ENCODE data around the gene PTPN18.
"Not testable (repeated sequence)": the region's sequence is repeated elsewhere in the genome, so short reads cannot be mapped to it uniquely, and the experiment has no call there.

The PTPN18 gene

DNA sequence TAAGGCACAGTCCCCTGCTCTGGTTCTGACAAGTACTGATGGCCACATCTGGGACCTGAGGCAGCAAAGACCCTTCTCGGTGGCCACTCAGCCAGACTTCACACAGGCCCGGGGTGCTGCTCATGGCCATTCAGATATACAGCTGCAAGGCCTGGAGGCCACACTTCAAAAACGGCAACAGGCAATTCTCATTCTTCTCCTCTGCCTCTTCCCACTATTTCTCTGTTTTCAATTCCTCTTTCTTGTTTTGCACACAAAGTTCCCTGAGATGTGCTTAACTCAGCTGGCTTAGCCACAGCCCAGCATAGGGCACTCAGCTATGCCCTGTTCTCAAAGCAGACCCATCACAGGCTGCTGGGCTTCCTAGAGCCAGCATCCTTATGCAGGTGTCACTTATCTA lies 29.9 kb downstream of the PTPN18 start:
- DNase-seq: no peak

DNA sequence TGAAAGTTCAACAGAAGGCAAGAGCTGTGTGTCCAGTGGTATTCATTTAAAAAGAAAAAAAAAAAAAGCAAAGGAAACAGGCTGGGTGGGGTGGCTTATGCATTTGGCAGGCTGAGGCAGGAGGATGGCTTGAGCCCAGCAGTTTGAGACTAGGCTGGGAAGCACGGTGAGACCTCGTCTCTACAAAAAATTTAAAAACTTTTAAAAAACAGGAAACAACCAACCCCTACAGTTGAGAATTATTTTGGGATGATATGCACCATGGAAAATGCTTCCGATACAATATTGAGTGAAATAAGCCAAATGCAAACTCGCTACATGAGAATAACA lies 31.2 kb downstream of the PTPN18 start:
- DNase-seq: no peak

DNA sequence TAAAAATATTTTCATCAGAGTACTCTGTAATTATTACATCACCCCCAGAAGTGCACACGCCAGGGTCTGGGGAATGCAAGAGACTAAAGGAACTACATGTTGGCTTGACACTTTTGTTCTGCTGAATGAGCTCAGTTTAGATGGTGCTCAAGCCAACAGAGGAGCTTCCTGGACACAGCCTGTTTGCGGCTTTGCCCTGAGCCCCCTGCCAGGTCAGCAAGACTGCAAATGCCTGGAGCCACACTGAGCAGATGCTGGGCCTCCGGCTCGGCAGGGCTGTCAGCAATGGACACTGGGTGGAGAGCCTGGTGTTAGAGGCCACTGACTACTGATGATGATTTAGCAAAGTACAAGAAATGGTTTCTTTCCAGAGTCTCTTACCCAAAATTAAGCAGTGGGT lies 31.9 kb downstream of the PTPN18 start:
- no peak for DNase-seq

DNA sequence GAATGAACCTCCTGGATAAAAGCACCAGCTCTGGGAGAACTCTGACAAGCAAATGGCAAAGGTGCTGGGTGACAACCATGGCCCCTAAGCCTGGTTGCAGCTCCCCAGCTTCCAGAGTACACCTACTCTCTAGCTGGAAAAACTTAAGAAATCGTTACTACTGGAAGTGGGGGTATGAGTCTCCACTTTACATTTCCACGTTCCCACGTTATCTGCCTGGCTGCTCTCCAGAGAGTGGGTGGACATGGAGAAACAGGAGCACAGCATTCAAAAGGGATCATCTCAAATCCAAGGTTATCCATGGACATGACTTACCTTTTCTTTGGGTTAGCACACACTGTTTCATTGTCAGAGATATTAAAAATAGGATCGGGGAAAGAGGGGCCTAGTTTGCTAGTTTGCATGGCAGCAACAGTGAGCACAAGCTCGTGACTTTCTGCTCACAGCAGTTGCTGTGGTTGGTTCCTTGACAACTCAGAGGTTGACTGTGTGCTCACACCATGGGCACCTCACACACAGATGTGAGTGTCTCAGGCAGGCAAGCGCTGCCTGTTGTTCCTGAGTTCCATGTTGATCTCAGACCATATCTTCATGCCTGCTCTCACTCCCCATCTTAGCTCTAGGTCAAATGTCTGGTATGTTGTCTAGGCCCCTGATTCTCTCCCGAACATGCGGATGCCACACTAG lies 32.5 kb downstream of the PTPN18 start:
- DNase-seq: no peak

DNA sequence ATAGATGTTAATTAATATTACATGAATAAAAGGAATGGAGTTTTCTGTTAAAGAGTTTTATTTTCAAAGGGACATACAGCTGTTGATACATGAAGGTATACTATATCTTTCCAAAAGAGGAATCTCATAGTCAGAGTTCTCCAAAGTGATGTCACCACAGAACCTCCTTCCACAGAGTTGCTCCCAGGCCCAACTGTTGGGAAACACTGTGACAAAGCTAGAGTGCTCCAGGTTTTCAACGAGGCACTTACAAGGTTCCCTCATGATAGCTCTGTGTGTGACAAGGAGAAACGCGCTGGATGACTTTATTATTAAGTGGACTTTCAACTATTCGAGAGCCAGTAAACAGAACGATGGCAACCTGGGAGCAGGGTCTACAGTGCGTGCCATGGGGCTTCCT lies 33.5 kb downstream of the PTPN18 start:
- DNase-seq: no peak

DNA sequence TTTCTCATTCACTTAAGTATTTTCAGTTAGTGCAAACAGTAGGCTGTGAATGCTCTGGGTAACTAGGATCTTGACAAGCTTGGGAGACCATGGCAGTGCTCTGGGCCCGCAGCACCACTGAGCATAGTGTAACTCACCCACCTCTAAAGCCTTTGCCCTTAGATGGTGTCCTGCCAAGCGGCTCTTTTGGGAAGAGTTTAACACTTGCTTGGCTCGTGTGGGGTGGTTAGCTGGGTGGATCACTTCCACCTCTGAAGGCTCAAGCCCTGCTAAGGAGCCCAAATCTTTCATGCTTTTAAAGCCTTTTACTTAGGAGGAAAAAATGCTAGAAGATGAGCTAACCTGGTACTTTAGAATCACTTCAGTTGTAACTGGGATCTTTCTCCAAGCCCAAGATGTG lies 33.9 kb downstream of the PTPN18 start:
- DNase-seq: no peak

DNA sequence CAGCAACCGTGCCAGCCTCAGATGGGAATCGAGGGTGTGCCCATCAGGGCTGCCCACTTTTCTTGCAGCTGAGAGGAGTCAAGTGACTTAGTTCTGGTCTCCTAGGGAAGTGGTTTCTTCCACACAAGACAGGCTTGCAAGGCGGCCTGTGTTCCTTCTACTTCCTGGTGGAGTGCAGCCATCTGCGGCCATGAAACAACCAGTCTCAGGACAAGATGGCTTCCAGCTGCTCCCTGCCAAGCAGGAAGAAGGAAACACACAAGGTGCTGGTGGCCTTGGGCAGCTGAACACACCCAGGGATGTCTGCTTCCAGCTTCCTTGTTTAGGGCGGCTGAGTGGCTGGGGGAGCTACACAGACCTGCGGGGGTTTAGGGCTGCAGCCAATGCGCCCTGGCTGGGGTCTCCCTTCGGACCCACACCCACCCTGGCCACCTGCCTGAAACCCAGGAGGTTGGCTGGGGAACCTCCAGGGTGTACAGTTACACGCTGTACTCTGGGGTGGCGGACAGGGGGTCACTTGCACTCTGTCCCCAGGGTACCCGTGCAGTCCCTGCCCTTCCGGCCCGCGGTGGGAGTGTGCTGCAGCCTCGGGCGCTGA lies 34.7 kb downstream of the PTPN18 start:
- DNase-seq: no peak

DNA sequence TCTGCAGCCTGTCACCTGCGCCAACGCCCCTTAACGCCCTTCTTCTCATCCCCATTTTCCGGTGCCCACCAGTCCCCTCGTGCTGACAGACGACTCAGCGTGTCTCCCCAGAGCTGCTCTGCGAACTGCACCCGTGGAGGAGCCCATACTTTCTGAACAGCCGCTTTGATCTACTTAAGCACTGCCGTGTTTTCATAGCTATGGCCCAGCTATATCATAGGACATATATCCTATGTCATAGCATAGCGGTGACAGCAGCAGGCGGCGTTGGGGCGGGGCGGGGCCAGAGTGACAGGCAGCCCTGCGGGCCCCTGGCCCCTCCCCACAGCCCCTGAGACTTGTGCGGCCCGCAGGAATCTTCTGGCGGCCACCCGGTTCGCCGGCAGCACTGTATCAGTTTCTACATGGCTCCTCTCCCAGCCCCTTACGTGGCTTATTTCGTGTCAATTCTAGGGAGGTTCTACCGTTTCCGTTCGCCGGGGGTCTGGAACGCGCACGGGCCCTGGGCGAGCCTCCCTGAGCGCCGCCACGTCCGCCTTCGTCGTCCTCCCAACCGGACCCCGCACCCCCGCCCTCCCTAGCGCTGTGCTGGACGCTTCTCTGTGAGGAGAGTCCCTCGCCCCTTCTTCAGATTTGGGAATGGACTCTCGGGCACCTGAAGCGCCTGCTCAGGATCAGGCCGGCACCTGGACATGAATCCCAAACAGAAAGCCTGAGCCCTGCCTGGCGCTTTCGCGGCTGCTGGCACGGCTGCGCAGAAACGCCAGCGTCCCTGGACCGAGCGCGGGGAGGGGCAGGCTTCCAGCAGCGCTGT lies 35.4 kb downstream of the PTPN18 start:
- DNase-seq: no peak

DNA sequence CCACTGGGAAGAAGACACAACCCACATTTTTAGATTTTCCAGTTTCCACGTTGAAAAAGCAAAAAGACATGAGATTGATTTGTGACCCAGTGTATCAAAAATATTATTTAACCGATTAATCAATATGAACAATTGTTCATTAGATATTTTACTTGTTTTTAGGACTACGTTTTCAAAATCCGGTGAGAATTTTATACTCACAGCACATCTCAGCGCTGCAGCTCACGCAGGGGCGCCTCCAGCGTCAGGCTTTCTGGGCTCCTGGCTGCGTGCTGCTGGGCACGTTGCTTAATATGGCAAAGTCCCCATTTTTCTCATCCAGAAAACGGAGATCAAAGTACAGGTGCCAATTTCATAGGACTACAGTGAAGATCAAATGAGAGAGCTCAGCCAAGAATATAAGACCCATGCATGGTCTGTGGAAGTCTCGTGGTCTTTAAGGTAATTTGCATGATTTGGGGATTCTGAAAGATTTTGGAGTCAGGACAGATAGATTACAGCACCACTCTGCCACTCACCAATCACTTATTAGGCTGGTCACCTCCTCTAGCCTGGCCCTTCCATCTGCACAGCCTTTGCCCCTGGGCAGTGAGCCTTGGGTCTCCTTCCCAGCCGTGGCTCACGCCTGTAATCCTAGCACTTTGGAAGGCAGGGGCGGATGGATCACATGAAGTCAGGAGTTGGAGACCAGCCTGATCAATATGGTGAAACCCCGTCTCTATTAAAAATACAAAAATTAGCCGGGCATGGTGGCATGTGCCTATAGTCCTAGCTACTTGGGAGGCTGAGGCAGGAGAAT lies 36.2 kb downstream of the PTPN18 start:
- no peak for DNase-seq

DNA sequence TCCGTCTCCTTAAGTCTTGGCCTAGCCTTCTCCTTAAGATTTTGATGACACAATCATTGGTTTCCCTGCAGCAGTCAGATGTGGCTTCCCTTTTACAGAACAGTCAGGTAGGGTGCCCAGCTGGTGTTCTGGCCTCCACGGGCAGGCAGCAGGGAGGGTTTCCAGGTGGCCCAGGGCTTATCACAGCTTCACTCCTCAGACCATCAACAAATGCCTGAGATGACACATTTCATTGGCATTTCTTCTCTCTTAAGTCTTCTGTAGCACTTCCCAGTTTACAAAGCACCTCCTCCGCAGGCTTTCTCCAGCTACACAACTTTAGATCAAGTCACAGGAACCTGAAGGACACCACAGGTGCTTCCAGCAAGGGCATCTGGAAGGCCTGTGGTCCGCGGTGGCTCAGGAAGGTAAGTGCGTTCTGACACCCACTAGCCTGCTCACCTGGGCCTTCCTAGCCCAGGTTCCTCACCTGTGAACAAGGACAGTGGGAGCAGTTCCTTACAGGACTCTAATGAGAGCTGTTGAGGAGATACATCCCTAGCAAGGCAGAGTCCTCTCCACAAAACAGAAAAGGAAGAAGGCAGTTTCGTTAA lies 37.6 kb downstream of the PTPN18 start:
- DNase-seq: no peak

DNA sequence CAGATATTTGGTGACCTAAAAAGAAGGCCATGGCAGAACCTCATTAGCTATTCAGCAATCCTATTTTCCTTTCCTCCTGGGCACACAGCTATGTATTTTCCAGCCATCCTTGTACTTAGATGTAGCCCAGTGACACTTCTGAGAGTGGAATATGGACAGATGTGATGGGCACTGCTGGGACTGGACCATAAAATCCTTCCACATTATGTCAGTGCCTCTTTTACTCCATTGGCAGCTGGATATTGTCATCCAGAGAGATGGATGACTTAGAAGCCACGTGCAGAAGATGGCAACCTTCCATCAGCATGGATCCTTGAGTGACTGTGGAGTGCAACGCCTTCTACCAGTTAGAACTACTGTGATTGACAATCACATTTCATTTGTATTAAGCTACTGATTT lies 50.4 kb downstream of the PTPN18 start:
- DNase-seq: not testable (repeated sequence)

DNA sequence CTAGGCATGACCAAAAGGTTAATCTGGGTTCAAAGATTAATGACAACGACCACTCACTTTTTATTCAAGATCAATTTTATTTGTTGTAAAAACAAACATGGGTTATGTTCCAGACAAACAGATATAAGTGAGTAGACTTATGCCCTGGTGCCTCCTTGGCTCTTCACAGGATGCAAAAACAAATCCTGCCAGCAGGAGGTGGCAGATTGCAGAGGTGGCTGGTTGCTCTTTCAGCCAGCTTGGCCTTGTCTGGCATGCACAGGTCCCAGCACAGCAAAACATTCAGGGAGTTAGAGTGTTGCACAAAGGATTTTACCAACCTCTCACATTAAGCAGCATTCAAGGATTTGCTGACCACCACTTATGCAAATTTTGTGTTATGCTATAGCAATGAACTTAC lies 60.8 kb downstream of the PTPN18 start:
- not testable (repeated sequence) for DNase-seq

DNA sequence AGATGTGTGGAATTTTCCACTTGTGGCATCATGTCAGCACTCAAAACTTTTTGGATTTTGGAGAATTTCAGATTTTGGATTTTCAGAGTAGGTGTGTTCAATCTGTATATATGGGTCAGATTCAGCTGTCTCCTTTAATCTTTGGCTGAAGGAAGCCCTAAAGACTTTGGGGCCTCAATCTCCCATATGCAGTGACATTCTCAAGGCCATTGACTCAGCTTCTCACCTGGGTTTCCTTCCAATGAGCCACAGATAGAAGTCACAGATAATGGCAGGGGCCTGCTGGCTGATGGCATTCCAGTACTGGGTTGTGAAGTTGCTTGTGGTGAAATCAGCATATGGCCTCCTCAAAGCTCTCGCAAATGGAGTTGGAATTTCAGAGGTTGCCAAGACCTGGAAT lies 63.0 kb downstream of the PTPN18 start:
- DNase-seq: not testable (repeated sequence)
